ENCODE results near the gene LEF1. TPM values are rescaled to one million over a fixed set of nuclear protein-coding genes. Genes with fewer than 3 reads are reported as not detected.

The LEF1 gene
- polyA plus RNA-seq, 3 donors, result 68.6 to 85.9 (median 70.5) TPM

DNA sequence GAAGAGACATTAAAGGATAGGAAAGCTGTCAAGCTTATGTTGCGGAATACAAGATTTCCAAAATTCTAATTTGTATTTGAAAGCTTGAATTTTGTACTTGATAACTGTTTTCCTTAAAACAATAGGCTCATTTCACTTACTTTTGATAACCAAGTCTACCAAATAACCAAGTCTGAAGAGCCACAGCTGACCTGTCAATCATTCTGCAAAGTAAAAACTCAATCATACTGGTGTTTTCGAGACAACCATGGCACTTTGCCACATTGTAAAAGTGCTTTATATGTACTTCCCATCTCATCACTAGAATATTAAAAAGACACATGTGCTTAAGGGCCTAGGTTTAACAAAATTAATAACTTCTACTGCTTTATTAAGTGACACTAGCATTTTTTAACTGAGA is 47.9 kb downstream of the LEF1 start:
- DNase-seq (ENCODE audit: extremely low read depth in 1 of 11, low read depth in 9 of 11, low spot score in 4 of 11), result no peak

DNA sequence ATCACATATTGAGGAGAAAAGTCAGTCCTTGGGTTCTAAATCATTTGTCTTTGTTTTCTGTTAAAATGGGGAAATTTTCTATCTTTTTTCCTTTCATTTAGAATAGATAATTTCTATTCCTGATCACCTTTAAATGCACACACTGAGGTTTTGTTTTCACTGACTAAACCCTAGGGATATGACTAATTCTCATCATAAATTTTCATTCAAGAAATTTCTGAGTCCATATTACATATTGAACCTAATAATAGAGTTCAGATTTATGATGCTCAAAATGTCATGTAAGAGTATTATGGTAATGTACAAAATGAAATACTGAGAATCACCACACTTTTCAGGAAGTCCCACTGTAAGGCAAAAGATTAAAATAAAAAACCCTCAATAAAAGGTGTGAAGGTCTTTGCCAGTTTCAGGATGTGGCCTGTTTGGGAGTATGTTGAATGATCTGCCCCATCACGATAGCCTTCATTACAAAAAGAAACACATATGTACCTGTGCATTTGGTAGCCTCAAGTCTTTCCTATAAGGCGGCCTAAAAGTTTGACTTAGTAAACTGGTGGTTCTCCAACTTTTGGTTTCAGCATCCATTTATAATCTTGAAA is 49.4 kb downstream of the LEF1 start:
- no peak for DNase-seq (ENCODE audit: extremely low read depth in 1 of 11, low read depth in 9 of 11, low spot score in 4 of 11)

DNA sequence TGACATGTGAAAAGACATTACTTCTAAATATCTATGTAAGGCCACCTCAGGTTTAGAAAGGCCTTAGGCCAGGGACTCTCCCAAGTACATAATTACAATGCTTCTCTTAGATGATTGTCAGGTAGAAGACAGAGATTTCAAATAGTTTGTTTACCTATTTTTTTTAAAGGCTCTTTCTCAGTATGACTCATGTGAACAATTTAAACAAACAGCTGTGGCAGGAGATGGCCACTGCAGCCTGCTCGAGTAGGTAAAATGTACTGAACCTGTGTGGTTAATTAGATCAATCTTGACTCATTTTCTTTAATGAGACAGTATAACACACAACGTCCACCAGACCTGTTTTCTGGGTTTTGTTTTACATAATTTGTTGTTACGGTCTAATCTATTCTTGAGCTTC is 50.2 kb downstream of the LEF1 start:
- DNase-seq (ENCODE audit: extremely low read depth in 1 of 11, low read depth in 9 of 11, low spot score in 4 of 11), result no peak

DNA sequence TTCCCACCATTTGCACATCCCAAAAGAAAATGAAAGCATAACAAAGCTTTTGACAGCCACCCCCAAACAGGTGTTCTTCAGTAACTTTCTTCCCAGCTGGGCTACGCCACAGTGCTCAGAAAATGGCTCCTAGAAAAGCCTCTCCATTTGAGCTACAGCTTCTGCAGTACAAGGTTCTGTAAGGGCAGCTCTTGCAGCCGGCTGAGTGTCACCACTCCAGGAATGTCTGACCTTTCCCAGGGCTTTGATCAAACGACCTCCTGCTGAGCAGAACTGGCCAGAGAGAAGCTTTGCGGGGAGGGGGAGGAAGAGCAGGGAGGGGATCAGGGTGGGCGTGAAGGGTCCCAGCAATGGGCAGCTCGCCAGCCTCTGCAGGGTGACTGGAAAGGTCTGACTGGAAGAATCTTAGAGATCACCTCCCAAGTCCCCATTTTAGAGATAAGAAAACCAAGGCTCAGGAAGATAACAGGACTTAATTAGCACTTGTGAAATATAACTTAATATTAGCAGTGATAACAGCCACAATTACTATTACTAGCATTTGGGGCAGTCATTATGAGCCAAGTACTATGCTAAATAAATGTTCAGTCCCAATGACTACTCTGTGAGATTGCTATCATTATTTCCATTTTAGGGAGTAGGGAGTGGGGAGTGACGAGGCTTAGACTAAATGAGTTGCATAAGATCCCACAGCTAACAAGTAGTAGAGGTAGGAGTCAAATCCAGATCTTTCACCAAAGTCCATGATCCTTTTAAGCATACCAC is 51.1 kb downstream of the LEF1 start:
- DNase-seq (ENCODE audit: extremely low read depth in 1 of 11, low read depth in 9 of 11, low spot score in 4 of 11), result peak in 4 of 11 donors; percentile 24 to 38 (median 28)

DNA sequence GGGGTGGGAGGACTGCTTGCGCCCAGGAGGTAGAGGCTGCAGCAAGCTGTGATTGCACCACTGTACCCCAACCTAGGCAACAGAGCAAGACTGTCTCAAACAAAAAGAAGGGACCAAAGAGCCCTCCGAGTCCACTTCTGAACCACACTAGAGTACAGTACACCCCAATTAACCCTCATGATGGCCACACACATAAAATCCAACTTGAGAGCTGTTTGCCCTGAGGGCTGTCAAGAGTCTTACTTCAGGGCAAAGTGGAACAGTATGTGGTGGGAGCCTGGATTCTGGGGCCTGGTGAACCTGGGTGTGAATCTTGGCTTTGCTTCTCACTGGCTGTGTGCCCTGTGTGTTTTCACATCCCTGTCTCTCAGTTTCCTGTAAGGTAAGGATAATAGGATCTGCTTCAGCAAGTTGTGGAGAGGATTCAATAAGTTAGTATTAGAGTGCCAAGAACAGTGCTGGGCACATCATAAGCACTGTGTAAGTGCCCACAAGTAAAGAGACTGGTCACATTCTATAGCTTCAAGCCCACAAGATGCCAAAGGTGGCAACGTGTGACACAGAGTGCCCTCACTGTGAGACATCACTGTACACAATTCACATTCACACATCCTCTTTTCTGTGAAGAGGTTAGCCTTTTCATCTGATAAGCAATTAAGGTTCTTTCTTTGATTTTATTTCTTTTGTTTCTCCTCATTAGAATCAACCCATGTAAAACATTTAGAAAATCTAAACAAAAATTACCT is 52.1 kb downstream of the LEF1 start:
- no peak for DNase-seq (ENCODE audit: extremely low read depth in 1 of 11, low read depth in 9 of 11, low spot score in 4 of 11)

DNA sequence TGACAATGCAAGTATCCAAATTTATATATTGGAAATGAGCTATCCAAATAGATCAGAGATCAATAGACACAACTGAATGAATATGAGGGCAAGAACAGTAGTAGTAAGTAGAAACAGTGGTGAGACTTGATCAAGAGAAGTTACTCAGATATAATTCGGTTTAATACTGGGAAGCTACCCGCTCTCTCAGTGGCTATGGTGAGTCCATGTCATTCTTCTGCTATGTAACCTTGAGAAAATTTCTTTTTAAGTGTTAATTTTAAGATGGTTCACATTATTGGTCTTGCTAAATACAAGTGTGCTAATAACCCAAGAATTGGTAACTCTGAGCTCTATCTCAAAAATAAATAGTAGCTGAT is 53.6 kb downstream of the LEF1 start:
- no peak for DNase-seq (ENCODE audit: extremely low read depth in 1 of 11, low read depth in 9 of 11, low spot score in 4 of 11)

DNA sequence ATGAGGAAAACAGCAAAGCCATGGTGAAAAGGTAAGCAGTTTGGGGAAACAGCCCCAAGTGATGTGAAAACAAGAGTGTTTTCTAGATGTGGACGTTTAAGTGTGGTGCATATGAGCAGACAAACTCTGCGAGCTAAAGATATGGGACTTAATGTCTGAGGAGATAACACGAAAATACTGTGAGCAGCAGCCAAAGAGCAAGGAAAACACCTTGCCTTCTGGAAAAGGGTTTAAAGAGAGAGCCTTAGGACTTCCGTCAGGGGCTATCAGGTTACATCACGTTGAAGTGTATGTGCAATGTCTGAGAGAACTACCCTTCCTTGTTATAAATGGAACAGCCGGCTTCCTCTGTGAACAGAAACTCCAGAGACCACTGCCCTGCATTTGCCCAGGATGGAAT is 54.2 kb downstream of the LEF1 start:
- peak in 4 of 11 donors; percentile 12 to 28 (median 19) for DNase-seq (ENCODE audit: extremely low read depth in 1 of 11, low read depth in 9 of 11, low spot score in 4 of 11)

DNA sequence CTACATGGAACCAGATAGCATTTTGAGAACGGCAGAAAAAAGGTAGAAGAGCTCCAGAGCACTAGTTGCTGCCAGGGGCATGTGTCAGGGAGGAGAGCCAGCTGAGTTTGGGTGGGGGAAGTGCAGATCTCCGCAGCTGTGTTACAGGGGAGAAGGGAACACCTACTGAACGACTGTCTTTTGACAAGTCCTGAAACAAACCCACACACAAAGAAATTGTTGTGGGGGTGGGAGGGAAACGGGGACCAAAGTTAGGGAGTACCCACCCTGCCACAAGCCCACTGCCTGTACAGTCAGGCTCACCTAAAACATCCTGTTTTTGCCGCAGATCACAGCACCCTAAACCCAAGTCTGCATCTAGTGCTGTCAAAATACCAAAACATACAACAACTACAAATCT is 55.5 kb downstream of the LEF1 start:
- DNase-seq (ENCODE audit: extremely low read depth in 1 of 11, low read depth in 9 of 11, low spot score in 4 of 11), result no peak

DNA sequence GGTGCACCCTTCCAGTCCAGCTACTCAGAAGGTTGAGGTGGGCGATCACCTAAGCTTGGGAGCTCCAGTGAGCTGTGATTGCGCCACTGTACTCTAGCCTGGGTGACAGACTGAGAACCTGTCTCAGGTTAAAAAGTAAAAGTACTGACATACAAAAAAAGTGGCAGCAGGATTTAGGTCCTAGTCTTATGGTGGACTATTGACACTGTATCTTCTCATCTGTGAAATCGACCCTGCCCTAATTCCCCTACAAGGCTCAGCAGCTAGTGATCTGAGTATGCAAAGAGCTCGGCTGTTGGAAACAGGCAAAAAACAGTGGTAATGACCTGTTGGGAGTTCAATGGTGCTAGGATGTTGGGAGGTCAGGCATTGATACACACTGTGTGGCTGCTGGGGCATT is 57.0 kb downstream of the LEF1 start:
- no peak for DNase-seq (ENCODE audit: extremely low read depth in 1 of 11, low read depth in 9 of 11, low spot score in 4 of 11)

DNA sequence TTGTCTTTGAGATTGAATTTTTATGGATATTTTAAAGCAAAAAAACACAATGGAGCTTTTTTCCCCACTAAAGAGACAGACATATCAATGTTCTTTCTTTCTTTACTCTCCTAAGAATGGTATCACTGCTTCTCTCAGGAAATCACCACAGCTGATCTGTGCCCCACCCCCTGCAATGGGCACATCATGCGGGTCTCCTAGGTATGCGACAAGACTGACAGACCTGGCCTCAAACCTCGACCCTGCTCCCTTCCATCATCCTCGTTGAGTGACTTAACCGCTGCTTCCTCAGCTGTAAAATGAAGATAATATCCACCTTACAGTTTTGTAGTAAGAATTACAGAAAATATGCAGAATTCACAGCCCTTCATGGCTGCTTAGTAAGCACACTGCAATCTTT is 58.3 kb downstream of the LEF1 start:
- DNase-seq (ENCODE audit: extremely low read depth in 1 of 11, low read depth in 9 of 11, low spot score in 4 of 11), result no peak

DNA sequence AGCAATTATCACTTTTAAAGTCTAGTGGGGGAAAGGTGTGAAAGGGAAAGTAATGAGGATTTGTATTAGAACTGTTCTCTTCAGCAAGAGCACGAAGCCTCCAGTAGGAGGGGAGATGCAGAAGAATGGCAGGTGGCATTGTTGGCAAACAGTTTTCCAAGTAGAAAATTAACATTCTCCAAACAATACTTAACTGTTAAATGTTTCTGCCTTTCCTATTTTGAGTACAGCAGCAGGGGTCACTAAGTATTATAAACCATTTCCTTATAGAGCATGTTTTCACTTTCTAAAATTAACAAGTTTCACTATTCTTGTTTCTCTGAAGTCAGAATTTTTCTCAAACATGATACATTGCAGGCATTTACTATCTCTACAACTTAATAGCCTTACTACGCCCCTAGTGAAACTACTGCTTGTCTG is 58.7 kb downstream of the LEF1 start:
- DNase-seq (ENCODE audit: extremely low read depth in 1 of 11, low read depth in 9 of 11, low spot score in 4 of 11), result no peak

DNA sequence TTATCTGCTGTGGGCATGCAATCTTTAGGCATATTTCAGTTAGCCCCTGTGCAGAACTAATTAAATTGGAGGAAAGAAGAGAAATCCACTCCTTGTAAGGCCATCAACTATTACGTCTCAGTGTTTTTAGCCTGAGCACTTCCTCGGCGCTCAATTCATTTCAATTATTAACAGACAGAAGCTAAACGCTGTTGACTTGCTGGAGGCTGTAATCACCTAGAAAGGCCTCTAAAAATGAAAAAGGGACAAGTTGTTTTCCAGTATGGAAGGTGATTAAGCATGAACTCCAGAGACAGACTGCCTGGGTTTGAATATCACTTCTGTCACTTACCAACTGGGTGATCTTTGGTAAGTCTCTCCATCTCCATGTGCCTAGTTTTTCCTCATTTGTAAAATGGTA is 59.6 kb downstream of the LEF1 start:
- no peak for DNase-seq (ENCODE audit: extremely low read depth in 1 of 11, low read depth in 9 of 11, low spot score in 4 of 11)

DNA sequence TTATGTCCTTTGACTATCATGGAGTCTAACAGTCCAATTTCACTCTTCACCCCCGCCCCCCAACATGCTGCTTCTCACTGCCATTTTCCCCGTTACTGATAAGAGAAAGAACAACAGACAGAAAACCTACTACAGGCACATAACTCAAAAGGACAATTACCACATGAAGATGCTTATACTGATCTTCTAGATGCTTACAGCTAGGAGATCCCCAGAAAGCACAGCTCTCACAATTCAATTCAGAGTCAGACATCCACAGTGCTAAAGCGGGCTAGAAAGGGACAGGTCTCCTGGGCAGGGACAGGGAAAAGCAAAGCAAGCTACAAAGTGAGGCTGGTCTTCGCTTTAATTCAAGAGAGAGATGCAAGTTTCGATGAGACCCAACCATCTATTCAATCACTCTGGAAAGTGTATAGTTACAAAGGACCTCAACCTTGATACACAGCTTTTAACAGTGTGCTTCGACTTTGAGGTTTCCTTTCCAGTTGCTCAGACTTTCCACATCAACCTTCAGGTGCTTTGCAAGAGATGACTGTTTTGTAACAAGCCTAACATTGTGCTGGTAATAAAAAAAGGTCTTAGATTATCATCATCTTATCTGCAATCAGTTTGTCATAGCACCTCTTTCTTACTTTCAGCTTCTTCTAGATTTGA is 60.9 kb downstream of the LEF1 start:
- no peak for DNase-seq (ENCODE audit: extremely low read depth in 1 of 11, low read depth in 9 of 11, low spot score in 4 of 11)

DNA sequence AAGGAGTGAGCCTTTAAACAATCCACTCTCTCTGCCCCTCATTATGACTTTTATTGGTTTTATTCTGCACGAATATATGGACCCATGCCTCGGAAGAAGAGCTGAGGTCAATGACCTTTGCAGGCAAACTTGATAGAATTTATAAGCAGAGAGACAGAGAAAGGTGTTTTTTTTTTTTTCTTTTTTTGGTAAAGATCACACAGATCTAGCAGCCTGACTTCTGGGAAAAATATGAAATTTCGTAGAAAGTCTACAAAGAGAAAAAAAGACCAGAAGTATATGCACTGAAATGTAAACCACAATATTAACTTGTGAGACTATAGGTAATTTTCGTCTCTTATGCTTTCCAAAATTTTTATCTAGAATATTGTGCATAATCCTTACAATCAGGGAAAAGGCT is 61.6 kb downstream of the LEF1 start:
- no peak for DNase-seq (ENCODE audit: extremely low read depth in 1 of 11, low read depth in 9 of 11, low spot score in 4 of 11)

DNA sequence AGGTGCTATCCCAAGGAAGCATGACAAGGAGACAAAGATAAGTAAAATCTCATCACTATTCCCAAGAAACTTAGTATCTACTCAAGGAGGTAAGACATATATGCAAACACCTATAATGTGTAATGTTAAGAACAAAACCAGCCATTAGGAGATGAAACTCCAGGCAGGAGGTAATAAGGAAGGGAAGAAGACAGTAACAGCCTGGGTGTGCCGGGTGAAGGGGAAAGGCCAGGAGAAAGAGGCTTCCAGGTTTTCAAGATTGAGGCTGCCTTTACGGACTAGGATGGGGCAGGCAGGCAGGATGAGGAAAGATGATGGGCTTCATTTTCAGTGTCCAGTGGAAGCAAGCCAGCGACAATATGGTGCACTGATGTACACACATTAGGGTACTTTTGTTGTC is 62.5 kb downstream of the LEF1 start:
- DNase-seq (ENCODE audit: extremely low read depth in 1 of 11, low read depth in 9 of 11, low spot score in 4 of 11), result no peak

DNA sequence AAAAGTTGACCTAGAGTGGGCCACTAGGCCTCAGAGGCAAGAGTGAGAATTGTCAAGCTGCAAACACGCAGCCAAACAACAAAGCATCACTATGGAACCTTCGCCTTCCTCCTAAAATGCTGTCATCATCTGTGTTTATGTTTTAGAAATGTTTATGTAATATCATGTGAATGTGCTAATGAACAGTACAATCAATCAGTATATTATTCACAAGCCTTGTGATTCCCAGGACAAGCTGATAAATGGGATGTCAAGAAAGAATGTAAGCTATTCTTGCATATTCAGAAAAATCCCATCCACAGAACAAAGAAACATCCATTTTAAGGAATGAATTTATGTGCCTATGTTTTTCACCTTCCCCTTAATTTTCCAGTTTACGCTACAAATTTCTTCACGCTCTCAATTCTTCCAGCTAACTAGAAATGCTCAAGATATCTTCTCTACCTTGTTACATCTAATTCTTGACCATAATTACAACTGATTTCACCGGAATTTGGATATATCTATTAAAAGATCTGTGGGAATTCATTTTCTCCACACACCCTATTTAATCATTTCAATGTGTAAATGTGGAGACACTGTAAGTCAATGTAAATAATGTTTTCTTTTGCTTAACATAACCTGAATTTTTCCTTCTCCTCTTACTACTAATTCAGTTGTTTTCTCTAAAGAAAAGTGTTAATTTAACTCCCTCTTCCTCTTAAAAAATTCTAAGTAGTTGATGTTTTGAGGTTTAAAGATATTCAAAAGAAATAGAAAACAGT is 65.5 kb downstream of the LEF1 start:
- DNase-seq (ENCODE audit: extremely low read depth in 1 of 11, low read depth in 9 of 11, low spot score in 4 of 11), result no peak

DNA sequence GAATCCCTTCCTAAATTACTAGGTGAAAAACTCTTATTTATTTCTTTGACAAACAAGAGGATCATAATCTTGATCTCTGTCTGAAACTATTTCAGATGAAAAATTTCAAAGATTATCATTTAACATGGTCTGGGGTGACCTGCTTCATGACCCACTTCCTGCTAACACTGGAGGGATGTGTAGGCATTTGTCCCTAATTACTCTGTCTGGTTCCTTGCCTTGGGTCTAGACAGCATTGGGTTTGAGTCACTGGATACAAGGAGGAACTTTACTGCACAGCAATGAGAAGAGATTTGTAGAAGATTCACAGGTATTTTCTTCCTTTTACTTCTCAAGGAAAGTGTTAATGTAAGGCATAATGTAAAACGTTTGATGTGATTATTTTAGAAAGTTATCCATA is 67.9 kb downstream of the LEF1 start:
- no peak for DNase-seq (ENCODE audit: extremely low read depth in 1 of 11, low read depth in 9 of 11, low spot score in 4 of 11)

DNA sequence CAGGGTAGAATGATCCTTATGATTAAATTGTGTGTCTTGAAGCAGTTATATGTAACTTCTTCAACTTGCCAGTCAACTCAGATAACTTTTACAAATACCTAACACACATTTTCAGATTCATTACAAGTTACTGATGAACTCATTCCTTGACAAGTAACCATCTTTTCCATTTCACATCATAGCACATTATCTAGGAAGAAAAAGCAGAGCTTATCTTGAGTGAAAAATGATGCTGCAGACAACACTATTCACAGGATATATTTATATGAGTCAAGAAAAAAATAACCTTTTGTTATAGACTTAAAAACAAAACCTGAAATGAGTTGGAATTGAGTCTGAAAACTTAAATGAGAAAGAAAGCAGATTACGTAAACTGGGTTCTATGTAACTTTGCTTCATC is 68.9 kb downstream of the LEF1 start:
- DNase-seq (ENCODE audit: extremely low read depth in 1 of 11, low read depth in 9 of 11, low spot score in 4 of 11), result no peak

DNA sequence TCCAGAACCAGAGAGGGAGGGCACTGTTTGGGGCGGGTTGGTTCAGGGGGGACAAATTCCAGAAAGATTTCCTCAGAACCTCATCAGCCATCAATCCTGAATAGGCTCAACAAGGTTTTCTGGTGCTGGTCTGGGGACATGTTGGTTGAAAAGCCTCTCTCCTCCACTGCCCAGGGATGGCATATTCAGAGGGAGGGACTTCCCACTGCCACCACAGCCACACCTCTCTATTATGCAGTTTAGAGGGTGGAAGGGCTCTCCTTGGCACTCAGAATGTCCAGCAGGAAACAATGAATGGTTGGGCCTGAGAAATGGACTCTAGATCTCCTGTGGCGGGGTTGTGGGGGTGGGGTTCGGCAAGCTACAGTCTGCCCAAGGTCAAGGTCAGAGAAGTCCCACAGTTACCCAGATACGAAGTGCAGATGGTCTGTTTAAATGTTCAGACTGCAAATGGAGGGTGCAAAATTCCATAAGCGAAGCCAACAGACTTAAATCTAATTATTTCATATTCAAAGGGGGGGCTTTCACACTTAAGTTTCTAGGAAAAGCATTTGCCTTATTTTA is 70.7 kb downstream of the LEF1 start:
- no peak for DNase-seq (ENCODE audit: extremely low read depth in 1 of 11, low read depth in 9 of 11, low spot score in 4 of 11)

Measured in renal cortex interstitium (tissue), 11 donors.